Measurements from ENCODE around the gene AGPAT2.

The AGPAT2 gene

DNA sequence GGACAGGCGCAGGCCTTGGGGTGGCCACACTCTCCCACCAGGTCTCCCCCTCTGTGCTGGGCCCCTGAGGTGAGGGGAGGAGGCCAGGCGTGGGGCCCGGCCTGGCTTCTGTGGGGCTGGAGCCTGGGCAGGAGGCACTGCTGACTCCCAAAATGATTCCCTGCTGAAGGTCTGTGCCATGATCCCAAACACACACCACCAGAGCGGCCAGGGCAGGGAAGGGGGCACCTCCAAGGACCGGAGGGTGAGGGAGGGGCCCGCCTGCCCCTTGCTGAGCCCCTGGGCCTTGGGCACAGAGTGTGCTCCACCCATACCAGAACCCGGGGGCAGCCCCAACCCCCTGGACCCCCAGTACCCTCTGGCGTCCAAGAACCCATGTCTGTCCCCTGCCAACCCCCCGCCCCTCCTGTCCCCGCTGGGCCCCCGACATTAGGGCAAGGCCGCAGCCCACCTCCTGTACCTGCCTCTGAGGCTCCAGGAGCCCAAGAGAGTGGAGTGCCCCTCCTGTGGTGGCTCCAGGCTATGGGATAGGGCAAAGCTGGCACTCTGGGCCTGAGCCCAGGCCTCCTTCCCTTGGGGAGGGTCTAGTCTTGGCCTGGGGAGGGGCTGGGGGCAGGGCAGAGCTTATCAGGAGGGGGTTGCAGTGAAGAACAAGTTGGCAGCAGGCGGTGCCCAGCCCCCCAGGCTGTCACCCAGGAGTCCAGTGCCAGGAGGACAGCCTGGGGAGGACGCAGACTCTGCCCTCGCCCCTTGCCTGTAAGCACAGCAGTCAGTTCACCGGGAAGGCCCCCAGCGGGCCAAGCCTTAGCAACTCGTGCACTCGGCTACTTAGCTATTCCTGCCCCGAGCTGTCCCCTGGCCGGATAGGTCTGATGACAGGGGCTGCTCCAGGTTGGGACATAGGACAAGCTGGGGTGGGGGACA is 27.1 kb downstream of the AGPAT2 start:
- no peak for DNase-seq

DNA sequence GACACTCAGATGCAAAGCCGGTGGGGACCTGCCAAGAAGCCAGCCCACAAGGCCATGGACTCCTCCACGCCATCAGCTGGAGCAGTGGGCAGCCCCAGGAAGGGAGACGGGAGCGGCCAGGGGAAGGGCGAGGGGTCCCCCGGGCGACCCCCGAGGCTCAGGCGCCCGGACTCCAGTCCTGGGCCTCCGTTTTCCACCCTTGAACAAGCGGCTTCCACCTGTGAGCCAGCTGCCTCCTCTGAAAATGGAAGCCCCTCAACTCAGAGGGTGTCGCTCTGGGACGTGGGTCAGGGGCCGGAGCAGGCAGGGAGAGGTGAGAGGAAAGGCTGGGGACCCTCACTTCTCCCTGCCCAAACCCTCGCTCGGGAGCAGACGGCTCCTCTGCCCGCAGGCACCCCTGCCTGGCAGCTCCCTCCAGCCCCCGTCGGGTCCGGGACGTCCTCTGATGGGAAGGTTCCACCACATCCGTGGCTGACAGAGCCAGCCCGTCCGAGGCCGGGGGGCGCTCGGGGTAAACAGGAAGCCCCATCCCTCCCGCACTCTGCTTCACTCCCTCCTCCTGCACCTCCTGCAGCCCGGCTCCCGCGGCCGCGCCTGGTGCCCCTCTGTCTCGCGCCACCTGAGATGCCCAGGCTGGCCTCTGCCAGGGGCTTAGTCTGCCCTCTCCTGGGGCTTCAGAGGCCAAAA is 28.3 kb downstream of the AGPAT2 start:
- DNase-seq: no peak

DNA sequence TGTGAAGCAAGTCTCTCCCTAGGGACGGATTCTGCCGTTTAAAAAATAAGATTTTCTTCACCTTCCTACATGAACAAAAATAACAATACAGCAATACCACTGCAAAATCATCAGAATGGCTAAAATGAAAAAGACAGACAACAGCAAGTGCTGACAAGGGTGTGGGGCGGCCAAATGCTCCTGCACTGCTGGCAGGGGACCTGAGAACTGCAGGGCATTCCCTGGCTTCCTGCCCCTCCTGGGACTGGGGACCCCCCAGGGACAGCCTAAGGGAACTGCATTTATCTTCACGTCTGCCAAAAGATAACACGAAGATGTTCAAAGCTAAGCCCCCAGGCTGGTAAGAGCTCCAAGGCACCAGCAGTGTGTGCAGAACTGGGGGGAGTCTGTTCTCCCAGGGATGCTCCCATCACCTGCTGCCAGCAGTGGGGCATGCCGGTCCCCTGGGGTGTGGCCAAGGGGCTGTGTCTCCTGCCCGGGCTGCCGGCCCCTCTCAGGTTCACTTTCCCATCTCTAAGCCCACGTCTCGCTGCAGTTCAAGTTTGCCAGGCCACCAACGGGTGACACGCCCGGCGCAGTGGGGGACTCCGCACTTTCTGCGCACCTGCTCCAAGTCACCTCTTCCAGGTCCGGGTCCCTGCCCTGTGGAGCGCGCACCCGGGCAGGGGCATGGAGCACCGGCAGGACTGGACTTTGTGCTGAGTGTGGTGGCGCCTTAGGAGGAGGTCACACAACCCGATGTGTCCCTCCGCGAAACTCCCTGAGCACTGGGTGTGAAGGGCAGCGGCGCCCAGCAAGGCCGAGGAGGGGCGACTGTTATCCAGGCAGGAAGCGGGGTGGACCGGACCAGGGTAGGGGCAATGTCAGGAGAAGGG is 29.0 kb downstream of the AGPAT2 start:
- no peak for DNase-seq

DNA sequence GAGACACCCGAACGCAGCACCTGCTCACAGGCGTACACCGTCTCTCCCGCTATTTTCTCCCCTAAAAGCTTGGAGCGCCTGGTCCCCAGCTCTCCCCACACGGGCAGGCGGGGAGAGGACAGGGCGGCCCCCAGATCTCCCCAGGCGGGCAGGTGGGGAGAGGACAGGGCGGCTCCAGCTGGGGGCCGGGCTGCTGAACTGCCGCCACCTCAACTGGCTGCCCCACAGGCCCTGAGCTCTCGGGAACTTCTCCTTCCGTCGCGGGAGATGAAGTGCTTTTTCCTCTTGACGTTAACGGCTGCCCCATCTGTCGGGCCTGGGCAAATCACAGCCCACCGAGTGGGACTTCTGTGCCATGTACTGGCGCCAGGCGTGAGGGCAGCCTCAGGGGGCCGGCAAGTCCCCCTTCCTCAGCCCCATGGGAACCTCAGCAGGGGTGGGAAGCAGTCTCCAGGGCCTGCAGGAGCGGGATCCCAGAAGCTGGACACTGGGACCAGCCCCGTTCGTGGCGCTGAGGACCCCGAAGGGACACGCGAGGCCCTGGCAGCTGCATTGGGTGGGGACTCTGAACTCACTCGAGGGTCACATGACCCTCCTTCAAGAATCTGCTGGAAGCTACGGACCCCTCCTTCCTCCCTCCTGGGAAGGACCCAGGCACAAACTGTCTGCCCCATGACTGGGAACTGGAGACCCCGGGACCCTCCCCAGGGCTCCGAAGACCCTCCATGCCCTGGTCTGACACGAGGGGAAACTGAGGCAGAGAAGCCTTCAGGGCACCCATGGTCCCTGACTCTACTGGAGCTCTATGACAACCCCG is 30.3 kb downstream of the AGPAT2 start:
- no peak for DNase-seq

DNA sequence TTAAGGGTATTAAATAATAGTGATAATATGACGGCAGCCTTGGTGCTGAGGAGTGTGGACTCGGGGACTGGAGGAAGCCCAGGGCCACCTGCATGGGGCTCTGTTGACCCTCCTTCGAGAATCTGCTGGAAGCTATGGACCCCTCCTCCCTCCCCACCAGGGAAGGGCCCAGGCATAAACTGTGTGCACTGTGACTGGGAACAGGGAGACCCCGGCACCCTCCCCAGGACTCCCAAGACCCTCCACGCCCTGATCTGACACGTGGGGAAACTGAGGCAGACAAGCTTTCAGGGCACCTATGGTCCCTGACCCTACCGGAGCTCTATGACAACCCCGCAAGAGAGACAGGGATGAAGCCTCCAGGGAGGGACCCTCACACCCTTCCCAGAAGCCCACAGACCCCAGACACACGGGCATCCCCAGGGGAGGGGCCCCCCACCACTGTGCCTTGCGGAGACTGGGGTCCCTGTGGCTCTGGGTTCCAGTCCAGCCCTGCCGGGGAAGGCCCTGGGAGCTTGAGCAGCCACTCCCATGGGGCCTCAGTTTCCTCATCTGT is 31.0 kb downstream of the AGPAT2 start:
- DNase-seq: no peak

DNA sequence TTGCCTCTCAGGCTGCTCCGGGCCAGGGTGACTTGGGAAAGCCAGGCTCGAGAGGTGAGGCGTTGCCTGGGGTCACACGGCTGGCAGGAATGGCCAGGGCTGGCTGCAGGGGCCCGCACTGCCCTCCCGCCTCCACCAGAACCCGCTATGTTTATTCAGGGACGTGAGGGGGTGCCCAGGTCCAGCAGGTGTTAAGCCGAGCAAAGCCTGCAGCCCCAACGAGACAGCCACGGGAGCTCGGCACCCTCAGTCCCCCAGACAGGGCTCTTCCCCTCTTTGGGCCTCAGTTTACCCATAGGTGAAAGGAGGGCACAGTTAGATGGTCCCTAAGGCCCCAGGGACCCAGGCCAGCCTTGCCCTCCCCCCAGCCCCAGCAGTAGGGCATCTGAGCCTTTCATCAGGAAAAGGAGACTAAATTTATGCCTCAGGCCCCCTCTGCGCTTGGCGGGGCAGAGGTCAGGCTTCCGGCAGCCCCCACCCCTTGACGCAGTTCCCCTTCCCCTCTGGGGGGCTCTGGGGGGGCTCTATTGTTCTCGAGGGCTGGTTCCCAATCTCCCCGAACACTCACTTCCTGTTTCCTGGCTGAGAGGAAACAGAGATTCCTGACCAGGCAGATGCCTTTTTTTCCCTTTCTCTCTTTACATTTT is 31.6 kb downstream of the AGPAT2 start:
- DNase-seq: no peak

DNA sequence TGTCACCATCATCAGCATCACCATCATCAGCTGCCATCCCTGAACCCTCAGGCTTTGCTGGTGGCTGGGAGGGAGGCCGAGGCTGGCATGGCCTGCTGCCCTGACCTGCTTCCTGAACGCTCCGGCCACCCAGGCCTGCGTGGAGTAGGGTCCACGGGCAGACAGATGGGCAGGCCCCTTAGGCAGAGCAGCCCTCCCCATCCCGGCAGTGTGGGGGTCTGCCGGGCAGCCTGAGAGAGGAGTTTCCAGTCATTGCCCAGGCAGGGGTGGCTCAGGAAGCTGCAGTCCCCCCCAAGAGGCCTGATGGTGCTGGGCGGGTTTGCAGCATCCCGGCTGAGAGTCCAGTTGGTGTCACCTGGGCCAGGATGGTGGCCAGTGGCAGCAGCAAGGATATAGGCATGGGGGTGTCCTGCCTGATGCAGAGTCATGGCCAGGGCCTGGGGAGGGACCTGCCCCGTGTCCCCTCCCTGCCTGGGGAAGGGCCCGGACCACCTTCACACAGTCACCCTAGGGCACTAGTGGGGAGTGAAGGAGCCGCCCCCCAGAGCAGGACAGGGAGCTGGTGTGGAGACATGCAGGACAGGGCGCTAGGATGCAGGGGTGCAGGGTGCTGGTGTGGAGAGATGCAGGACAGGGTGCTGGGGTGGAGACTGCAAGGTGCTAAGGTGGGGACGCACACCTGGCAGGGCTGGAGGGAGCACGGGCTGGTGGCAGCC is 32.3 kb downstream of the AGPAT2 start:
- no peak for DNase-seq

DNA sequence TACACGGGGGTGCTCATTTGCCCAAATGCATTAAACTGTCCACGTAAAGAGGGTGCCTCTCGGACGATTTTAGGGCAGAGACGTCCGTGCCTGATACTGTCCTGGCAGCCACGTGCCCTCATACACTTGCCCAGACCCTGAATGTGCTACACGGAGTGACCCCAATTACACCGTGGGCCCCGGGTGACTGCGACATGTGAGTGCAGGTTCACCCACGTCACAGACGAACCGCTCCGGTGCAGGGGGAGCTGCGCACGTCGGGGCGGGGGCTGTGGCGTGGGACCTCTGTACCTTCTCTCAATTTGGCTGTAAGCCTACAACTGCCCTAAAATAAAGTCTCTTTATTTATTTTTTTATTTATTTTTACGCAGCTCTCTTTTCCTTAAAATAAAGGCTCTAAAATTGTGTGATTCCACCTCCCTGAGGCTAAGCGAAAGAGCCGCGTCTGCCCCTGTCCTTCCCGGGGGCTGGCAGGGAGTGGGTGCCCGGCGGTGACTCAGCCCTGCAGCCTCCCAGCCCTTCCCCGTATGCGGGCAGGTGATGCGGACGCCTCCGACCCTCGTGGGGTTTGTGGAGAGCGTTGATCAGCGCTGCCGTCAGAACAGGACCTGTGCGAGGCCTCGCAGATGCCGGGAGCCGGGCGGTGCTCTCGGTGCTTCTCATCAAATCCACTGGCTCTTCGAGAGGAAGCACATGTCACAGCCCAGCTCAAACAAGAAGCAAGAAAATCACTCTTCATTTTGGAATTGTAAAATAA is 33.8 kb downstream of the AGPAT2 start:
- DNase-seq: no peak

DNA sequence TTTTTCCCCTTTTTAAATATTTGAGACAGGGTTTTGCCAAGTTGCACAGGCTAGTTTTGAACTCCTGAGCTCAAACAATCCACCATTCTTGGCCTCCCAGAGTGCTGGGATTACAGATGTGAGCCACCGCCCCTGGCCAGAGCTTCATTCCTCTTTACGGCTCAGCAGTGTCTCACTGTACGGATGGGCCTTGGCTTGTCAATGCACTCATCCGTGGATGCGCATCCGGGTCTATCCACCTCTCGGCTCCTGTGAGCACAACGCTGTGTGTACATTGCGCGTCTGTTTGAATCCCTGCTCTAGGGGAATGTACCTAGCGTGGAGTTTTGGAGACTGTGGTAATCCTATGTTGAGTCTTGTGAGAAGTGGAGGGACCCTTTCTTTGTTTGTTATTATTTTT is 35.4 kb downstream of the AGPAT2 start:
- DNase-seq: no peak

DNA sequence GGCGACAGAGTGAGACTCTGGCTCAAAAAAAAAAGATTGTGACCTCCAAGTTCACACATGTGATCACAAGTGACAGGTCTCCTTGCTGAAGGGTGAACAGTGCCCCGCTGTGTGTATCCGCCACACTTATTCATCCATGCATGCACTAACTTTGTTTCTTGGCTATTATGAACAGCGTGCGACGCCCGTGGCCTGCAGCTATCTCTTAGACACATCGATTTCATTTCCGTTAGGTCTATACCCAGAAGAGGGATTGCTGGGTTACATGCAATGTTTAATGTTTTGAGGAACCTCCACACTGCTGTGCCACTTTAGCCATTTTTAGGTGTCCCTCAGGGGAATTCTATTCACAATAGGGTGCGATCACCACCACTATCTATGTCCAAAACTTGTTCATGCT is 36.6 kb downstream of the AGPAT2 start:
- no peak for DNase-seq

DNA sequence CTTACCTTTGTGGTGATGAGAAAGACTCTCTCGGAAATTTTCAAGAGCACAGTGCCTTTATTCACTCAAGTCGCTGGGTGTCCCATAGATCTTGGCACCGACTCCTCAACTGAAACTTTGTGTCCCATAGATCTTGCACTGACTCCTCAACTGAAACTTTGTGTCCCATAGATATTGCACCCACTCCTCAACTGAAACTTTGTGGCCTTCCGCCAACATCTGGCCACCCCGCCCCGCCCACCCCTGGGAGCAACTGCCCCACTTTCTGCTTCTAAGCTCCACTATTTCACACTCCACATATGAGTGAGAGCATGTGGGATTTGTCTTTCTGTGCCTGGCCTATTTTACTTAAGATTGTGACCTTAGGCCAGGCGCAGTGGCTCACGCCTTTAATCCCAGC is 37.2 kb downstream of the AGPAT2 start:
- DNase-seq: no peak

DNA sequence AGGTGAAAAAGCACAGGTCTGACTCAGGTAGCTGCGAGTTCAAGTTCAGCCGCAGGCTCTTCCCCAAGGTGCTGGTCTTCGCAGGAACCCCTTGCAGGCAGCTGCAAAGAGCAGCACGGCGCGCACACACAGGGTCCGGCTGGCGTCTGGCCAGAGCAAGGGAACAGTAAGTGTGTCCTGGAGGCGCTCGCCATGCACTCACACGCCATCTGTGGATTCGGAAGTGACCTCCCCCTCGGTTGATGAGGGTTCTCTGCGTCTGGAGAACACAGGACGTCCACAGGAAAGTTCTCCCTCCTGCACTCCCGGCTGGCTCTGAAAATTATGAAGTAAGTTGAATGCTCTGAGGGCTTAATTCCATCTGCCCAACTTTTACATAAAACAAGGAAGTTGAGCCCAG is 38.5 kb downstream of the AGPAT2 start:
- DNase-seq: no peak

DNA sequence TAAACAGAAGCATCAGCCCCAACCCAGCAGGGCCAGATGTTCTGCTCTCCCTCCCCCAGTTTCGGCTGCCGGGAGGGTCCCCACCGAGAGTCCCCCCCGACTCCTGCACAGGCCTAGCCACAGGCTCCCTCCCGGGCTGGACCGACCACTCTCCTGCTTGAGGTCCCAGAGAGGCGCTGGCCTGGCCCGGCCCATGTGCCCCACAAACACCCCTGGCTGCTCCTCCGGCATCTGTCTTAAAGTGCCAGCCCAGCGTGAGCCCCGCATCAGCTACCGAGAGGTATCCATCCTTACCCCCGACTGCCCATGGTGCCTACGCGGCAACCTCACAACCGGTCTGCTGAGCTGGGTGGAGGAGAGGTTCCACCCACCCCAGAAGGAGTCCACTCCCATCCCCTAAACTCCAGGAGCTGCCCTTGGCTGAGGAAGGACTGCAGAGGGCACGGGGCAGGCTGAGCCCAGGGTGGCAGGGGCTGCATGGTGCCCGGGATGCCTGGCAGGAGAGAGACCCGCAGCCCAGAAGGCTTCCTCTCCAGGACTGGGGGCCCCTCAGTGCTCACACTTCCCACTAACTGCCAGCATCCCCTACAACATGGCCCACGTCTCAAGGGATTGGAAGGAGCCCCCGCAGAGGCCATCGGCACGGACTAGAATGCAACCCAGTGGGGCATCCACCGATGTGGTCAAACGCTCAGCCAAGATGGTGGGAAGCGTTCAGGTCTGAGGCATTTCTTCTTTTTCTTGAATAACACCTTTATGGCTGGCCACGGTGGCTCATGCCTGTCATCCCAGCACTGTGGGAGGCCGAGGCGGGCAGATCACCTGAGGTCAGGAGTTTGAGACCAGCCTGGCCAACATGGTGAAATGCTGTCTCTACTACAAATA is 40.2 kb downstream of the AGPAT2 start:
- no peak for DNase-seq

DNA sequence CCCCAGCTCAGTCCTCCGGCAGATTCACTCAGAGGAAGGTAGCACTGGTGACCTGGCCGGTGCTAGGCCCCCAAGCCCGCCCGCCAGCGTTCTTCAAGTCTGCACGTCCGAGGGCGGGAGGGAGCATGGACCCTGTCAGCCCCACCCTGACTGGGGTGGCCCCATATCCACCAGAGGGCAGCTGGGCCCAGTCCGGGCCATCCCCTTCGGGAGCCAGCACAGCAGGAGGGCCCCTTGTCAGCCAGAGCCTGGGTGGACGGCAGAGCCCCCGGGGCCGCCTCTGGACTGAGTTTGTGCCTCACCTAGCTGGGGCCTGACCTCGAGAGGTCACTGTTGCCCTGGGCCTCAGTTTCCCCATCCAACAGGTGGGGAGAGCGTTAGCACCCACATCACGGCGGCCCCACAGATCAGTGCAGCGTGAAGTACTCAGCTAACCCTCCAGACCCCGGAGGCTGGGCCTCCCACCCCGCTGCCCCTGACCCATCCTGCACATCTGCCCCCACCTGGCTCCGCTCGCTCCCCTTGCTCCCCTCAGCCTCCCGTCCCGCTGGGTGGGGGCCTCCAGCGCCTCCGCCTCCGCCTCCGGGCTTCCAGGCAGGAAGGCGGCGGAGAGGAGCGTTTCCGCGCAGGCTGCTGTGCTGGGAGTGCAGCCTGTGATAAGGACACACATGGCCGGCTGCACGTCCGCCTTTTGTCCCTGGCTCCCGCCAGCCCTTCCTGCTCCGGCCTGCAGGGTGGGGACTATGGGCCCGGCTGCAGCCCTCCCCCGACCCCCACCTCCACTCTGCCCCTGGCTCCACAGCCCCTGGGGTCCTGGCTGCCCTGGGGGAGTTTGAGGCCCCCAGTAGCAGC is 41.1 kb downstream of the AGPAT2 start:
- no peak for DNase-seq

DNA sequence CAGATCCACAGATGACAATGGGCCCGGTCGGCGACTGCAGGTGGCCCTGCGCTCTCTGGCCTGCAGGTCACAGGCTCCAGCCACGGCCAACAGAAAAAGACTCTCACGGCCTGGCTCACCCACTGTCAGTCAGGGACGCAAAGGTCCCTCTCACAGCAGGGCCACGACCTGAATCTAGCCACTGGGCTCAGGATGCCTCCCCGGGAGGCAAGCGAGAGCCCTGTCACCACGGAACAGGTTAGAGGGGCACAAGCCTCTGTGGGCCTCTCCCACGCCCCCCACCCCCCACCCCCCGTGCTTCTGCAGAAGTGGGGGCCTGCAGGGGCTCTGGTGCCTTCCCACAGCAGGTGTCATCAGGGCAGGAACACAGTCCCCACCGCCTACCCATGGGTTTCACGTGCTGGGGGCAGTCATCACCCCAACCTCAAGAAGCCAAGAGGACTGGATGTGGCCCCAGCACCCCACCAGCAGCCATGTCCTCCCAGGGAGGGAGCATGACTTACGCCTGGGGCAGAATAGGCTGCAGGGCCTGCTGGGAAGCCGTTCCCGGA is 41.8 kb downstream of the AGPAT2 start:
- DNase-seq: no peak

DNA sequence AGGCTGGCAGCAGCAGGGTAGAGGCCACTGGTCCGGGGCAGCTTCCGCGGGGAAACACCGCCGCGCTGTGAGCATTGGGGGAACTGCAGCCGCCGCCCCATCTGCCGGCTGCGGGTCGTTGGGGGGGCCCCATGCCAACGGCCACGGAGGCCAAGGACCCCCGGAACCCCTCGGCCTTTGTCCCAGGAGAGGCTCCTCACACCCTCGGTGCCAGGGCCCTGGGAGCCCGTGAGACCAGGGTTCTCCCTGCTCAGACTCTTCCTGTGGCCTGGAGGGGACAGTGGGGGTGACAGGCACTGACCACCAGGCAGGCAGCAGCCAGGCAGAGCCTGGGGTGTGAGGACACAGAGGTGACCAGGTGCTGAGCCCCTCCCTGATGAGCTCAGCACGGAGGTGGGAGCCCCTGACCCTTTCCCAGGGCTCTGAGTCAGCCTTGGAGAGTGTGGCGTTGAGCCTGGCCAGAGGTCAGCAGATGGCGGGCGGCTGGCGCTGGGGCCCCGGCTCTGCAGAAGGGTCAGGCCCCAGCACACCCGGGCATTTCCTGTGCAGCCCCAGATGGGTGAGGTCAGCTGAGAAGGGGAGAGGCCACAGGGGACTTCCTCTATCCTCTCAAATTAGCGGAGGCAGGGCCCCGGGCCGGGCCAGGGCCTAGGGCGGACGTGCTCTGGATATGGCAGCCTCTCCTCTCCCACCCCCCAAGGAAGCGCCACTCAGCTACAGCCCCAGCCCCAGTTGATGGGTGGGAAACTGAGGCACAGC is 42.5 kb downstream of the AGPAT2 start:
- peak; percentile 69 for DNase-seq

DNA sequence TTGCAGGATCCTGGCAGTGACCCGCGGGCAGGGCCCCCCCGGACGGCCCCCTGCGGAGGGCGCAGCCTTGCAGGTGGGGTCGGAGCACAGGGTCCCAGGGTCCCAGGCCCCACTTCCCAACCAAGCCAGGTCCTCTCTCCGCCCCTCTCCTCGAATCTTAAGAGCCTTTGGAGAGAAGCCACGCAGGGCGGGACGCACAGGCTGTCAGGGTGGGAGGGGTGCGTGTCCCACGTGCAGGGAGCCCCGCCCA is 43.0 kb downstream of the AGPAT2 start:
- no peak for DNase-seq

Measured in NCI-H226 (cell line).